UCSD-AML1 (cell line): ENCODE data around the gene ARID1A.
"Not testable (repeated sequence)": the region's sequence is repeated elsewhere in the genome, so short reads cannot be mapped to it uniquely, and the experiment has no call there.

Experiments
- DNase-seq: peaks from one replicate; lab custom pipeline; 2025; ENCODE audit not compliant: unreplicated experiment; lab: John Stamatoyannopoulos, UW

Gene ARID1A

DNA sequence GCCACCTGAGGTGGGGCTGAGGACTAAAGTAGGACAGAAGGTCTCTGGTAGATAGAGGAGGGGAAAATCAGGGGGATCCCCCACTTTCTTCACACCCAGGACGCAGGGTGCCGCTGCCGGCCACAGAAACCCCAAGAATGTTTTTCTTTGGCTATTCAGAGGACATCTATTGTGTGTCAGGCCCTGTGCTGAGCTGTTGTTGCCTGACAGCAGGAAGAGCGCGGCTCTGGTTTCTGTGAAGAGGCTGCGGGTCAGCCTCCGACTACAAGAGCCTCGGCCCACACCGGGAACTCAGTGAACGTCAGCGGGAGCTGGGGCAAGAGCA, 91.5 kb downstream of the ARID1A start:
- DNase-seq: no peak

DNA sequence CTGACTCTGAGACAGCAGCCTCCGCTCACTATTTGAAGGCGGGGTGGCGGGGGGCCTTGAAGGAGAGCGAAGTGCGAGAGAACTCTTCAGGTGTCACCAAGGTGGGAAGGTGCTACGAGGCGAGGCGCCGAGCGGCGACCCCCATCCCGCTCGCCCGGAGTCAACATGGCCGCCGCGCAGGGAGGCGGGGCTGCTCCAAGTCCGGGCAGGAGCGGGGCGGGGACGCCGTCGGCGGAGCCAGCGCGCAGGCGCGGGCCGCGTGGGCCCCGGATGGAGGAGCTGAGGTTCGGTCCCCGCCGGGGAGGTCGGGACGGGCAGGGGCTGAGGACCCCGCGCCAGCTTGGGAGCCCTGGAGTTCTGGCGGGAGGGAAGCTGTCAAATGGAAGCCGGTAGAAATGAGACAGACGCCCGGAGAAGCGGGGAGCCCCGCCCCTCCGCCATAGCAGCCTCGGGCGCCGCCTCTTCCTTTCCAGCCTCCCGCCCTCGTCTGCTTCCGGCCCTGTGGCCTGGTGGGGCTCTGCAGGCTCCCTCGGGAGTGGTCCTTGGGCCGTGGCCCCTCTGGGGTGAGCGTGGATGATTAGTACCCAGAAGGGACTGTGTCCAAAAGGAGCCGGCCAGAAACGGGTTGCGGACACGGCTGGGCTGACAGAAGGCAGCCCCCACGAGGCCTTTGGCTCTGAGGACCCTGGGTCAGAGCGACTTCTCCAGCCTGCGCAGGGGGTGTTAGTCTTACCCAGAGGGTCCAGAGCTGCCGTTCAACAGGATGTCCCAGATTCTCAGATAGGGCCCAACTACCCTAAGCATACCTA, 92.1 kb downstream of the ARID1A start, which contains the start of gene PIGV:
TSS of gene PIGV (plus strand) at position 245 of the 809 bp plus-strand sequence. CDS start 2,866 bp downstream, outside the sequence.
- DNase-seq: peak; percentile 93

DNA sequence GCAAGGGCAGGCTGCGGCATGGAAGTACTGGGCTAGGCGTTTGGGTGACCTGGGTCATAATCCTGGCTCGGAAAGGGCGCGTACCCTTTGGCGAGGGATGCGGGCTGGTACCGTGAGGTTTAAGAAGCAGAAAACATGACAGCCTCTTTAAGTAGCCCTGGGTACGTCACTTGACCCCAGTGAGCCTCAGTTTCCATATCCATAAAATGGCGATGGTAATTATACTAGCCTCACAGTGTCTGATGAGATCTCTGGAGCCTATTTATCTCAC, 92.6 kb downstream of the ARID1A start:
- DNase-seq: no peak

GRCh38 chr1:26788836-26789611, 93.2 kb downstream of the ARID1A start:
- peak; percentile 74 for DNase-seq

GRCh38 chr1:26789612-26789865, 93.7 kb downstream of the ARID1A start:
- no peak for DNase-seq

GRCh38 chr1:26789931-26790330, 94.1 kb downstream of the ARID1A start:
- DNase-seq: no peak

DNA sequence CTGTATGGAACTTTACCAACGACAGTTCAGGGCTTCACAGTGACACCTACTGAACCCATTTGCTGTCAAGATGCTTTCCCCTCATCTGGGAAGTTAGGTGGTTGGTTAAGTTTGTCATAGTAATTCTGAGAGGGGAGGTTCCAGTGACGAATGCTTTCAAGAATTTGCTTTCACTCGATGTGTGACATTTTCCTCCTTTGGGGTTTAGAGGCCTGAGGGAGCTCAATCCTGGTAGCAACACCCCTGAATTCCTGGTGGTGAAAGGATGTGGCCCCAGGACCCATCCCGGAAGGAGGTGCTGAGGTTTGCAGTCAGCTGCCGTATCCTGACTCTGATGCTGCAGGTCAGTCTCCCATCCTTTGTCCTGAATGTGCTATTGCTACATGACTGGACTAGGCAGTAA, 94.7 kb downstream of the ARID1A start:
- no peak for DNase-seq

DNA sequence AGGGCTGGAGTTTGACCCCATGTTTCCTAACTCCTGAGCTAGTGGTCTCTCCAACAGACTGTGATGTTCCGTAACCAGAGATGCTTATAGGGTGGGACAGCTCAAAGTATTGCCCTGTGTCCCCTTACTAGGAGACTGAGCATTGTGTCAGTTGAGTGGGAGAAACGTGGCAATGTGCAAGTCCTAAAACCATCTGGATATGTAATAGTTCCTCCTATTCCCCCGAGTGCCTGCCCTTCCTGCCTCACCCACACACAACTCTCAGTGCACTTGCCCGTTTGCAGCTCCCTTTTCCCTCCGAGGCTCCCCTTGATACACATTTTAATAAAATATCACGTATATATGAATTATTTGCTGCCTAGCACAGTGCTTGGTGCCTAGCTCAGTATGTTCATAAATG, 95.3 kb downstream of the ARID1A start:
- DNase-seq: no peak

- no peak for DNase-seq
Observed at GRCh38 chr1:26791626-26792025, 95.8 kb downstream of the ARID1A start.

- no peak for DNase-seq
Observed at GRCh38 chr1:26792924-26793323, 97.1 kb downstream of the ARID1A start.

DNA sequence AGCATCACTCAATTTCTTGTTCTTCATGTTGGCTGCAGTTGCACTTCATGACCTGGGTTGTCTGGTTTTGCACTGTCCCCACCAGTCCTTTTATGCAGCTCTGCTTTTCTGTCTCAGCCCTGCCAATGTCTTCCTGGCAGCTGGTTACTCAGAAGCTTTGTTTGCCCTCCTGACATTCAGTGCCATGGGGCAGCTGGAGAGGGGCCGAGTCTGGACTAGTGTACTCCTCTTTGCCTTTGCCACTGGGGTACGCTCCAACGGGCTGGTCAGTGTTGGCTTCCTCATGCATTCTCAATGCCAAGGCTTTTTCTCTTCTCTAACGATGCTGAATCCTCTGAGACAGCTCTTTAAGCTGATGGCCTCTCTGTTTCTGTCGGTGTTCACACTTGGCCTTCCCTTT, 98.6 kb downstream of the ARID1A start:
- no peak for DNase-seq

DNA sequence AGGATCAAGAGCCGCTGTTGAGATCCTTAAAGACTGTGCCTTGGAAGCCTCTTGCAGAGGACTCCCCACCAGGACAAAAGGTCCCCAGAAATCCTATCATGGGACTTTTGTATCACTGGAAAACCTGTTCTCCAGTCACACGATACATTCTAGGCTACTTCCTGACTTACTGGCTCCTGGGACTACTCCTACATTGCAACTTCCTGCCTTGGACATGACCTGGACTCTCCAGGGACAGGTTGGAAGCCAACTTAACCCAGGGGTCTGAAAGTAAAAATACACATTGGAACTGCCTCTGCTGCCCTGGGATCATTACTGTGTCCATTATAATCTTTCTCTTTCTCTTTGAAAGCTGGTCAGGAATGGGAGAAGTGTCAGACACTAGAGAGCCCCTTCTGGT, 101.8 kb downstream of the ARID1A start:
- no peak for DNase-seq

- no peak for DNase-seq
Observed at GRCh38 chr1:26799479-26800142, 103.8 kb downstream of the ARID1A start.

DNA sequence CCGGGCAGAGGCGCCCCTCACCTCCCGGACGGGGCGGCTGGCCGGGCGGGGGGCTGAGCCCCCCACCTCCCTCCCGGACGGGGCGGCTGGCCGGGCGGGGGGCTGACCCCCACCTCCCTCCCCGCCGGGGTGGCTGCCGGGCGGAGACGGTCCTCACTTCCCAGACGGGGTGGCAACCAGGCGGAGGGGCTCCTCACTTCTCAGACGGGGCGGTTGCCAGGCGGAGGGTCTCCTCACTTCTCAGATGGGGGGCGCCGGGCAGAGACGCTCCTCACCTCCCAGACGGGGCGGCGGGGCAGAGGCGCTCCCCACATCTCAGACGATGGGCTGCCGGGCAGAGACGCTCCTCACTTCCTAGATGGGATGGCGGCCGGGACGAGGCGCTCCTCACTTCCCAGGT, 108.1 kb downstream of the ARID1A start:
- not testable (repeated sequence) for DNase-seq

DNA sequence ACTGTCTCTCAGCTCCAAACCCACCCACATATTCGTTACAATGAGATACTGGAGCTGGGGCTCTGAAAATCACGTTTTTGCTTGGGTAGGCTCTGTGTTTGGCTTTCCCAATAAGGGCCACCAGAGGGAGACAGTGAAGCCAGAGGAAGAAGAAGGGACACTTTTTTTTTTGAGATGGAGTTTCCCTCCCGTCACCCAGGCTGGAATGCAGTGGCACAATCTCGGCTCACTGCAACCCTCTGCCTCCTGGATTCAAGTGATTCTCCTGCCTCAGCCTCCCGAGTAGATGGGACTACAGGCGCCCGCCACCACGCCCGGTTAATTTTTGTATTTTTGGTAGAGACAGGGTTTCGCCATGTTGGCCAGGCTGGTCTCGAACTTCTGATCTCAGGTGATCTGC, 114.3 kb downstream of the ARID1A start:
- DNase-seq: peak; percentile 25

- no peak for DNase-seq
Observed at GRCh38 chr1:26811057-26811456, 115.2 kb downstream of the ARID1A start.

DNA sequence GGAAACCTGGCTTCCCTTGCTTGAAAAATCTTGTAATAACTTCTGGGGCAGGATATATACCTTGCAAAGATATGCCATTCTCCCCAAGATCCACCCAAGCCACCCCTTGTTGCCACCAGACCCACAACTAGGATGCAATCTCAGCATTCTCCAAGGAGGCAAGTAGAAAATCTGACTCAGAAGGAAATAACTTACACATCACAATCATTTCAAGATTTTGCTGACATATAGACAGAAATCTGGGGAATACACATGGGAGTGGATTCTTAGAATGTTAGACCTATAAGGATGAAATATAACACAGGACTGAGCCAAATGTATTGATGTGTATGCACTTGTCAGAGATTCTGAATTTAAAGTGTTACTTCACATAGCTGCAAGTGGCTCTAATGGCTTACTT, 115.9 kb downstream of the ARID1A start:
- DNase-seq: no peak

DNA sequence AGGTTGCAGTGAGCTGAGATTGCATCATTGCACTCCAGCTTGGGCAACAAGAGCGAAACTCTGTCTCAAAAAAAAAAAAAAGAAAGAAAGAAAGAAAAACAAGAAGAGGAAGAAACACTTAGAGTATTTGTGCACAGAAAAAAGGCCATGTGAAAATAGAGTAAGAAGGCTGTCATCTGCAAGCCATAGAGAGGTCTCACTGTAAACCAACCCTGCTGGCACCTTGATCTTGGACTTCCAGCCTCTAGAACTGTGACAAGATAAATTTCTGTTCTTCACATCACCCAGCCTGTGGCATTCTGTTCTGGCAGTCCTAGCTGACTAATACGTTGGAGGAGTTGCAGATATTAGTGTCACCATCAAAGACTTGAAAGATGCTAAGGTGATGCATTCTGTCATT, 118.6 kb downstream of the ARID1A start:
- no peak for DNase-seq

GRCh38 chr1:26814893-26815292, 119.1 kb downstream of the ARID1A start:
- no peak for DNase-seq

- DNase-seq: peak; percentile 51
Observed at GRCh38 chr1:26820784-26821269, 125.0 kb downstream of the ARID1A start.

- no peak for DNase-seq
Observed at GRCh38 chr1:26822737-26823395, 127.1 kb downstream of the ARID1A start.

DNA sequence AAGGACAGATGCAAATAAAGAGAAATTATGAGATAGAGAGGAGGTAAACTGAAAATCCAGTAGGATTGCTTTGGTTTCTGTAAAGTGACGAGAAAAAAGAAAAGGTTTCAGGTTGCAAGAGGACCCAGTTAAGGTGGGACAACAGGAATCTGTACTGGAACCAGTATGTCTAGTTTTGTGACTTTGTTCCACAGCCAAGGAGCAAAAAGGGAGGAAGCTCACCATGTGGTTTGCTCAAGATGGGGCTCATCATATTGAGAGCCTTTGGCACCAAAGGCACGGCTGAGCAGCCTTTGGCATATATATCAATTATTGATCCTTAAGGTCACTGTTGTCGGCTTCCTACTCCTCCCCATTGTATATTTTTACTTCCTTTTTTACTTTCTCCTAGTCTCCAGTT, 128.9 kb downstream of the ARID1A start:
- DNase-seq: no peak
